HepG2 (cell line): ENCODE results near the gene AXIN1. TPM values are rescaled to one million over a fixed set of nuclear protein-coding genes. Genes with fewer than 3 reads are reported as not detected.

Source experiments
- ATAC-seq: fragments of 200-7000 bp; cut with Tn5 transposase; 3 replicates; pipeline ENCODE4 v1.9.1; 2020; ENCODE audit warnings: mild to moderate bottlenecking, moderate library complexity
- BruUV-seq: library from RNA; stranded (reverse); fragments of 400-500 nt; replicated peaks from 2 replicates; lab custom pipeline; 2021; lab: Mats Ljungman, UMichigan
- CTCF ChIA-PET: fragments of 300-600 bp; formaldehyde crosslinking; extraction: SDS; loops from one replicate; lab custom pipeline; 2021; ENCODE audit warnings: low total read pairs, inconsistent platforms, low intra/inter-chr PET ratio; lab: Yijun Ruan, JAX
- POLR2A ChIA-PET: fragments of 350-600 bp; sonication (Branson Sonifier 250); formaldehyde crosslinking; loops from one replicate; lab custom pipeline; 2020; ENCODE audit warnings: antibody characterized with exemption, inconsistent platforms; lab: Yijun Ruan, JAX
- DNase-seq: peaks from one replicate; pipeline ENCODE4 v3.0.0-alpha.2; 2015; ENCODE audit warnings: low spot score
- FAIRE-seq: peaks from 3 replicates; lab custom pipeline; 2011; peaks lifted over from hg19 to GRCh38; lab: Jason Lieb, UNC
- H2AFZ ChIP-seq: one replicate; pipeline ENCODE4 v1.6.1; 2011; ENCODE audit warnings: low read length, inconsistent platforms
- H3K27ac ChIP-seq: fragments of 300-600 bp; 3 replicates; pipeline ENCODE4 v1.8.0; 2011; ENCODE audit warnings: mixed run types, mild to moderate bottlenecking, mixed read lengths, low read length, inconsistent platforms; ENCODE audit not compliant: insufficient read depth; ENCODE audit errors: extremely low read length
- H3K27me3 ChIP-seq, 2 experiments: fragments of 200-600 bp in 1 of 2; 2 replicates in 1 of 2; 3 replicates in 1 of 2; pipeline versions ENCODE4 v1.6.0 to v1.8.0; 2011; ENCODE audit warnings: low read length in 2 of 2, mild to moderate bottlenecking in 2 of 2, moderate library complexity in 2 of 2, inconsistent platforms in 1 of 2; ENCODE audit not compliant: insufficient read depth in 2 of 2, control insufficient read depth in 1 of 2
- H3K36me3 ChIP-seq, 2 experiments: fragments of 200-600 bp in 1 of 2; replicated peaks in 1 of 2; 2 replicates in 1 of 2; 3 replicates in 1 of 2; pipeline versions ENCODE4 v1.5.1 to v1.8.0; 2011; ENCODE audit warnings: low read length in 2 of 2, inconsistent platforms in 1 of 2; ENCODE audit not compliant: insufficient read depth in 2 of 2, control insufficient read depth in 1 of 2
- H3K4me1 ChIP-seq: 2 replicates; pipeline ENCODE4 v1.5.1; 2012; ENCODE audit warnings: low read length, inconsistent platforms; ENCODE audit not compliant: insufficient read depth
- H3K4me2 ChIP-seq: 2 replicates; pipeline ENCODE4 v1.6.0; 2011; ENCODE audit warnings: low read depth, low read length, inconsistent platforms
- H3K4me3 ChIP-seq, 3 experiments: fragments of 200-600 bp in 1 of 3; sonication (generic), shearing (Covaris generic) in 1 of 3; replicated peaks in 1 of 3; 2 replicates each; pipeline ENCODE4 v1.5.1; 2011 to 2016; ENCODE audit warnings: low read length in 3 of 3, inconsistent platforms in 2 of 3, low read depth in 2 of 3, mild to moderate bottlenecking in 2 of 3, control low read depth in 1 of 3, mixed read lengths in 1 of 3; ENCODE audit not compliant: insufficient read depth in 1 of 3
- H3K79me2 ChIP-seq: one replicate; pipeline ENCODE4 v1.6.1; 2011; ENCODE audit warnings: low read length, inconsistent platforms; ENCODE audit not compliant: insufficient read depth
- H3K9ac ChIP-seq: 2 replicates; pipeline ENCODE4 v1.6.0; 2011; ENCODE audit warnings: mild to moderate bottlenecking, low read depth, low read length, inconsistent platforms; ENCODE audit not compliant: insufficient read depth
- H3K9me3 ChIP-seq: 2 replicates; pipeline ENCODE4 v1.5.1; 2012; ENCODE audit warnings: mild to moderate bottlenecking, low read length
- H4K20me1 ChIP-seq: 2 replicates; pipeline ENCODE4 v1.6.0; 2011; ENCODE audit warnings: inconsistent platforms, mild to moderate bottlenecking, low read length, moderate library complexity; ENCODE audit not compliant: insufficient read depth
- ATF3 ChIP-seq: sonication (generic); formaldehyde crosslinking; IDR thresholded peaks from 2 replicates; pipeline ENCODE4 v1.4.0; 2020; ENCODE audit warnings: missing genetic modification reagents
- BATF2 ChIP-seq: sonication (generic); formaldehyde crosslinking; IDR thresholded peaks from 2 replicates; pipeline ENCODE4 v1.8.0; 2022; ENCODE audit warnings: mild to moderate bottlenecking, missing genetic modification reagents, moderate library complexity
- CREB1 ChIP-seq, 2 experiments: fragments of 450-650 bp in 1 of 2; IDR thresholded peaks; 2 replicates each; pipeline ENCODE4 v1.6.1; 2016 to 2017; ENCODE audit warnings: control low read depth in 1 of 2, mild to moderate bottlenecking in 1 of 2, missing compliant biosample characterization in 1 of 2, missing genetic modification characterization in 1 of 2
- GLI4 ChIP-seq: sonication (generic); formaldehyde crosslinking; IDR thresholded peaks from 2 replicates; pipeline ENCODE4 v1.5.1; 2020; ENCODE audit warnings: missing genetic modification reagents, mild to moderate bottlenecking, moderate library complexity, borderline replicate concordance
- IKZF5 ChIP-seq: IDR thresholded peaks from 2 replicates; pipeline ENCODE4 v1.6.1; 2018; ENCODE audit warnings: missing genetic modification reagents, mild to moderate bottlenecking, missing compliant biosample characterization
- MAFG ChIP-seq: sonication (generic); formaldehyde crosslinking; IDR thresholded peaks from 2 replicates; pipeline ENCODE4 v1.5.1; 2020; ENCODE audit warnings: mild to moderate bottlenecking, missing genetic modification reagents
- MEIS1 ChIP-seq: sonication (generic); formaldehyde crosslinking; IDR thresholded peaks from 2 replicates; pipeline ENCODE4 v1.9.0; 2021; ENCODE audit warnings: mild to moderate bottlenecking, missing genetic modification reagents, moderate library complexity, borderline replicate concordance
- NFKBIZ ChIP-seq: IDR thresholded peaks from 2 replicates; pipeline ENCODE4 v1.6.1; 2018; ENCODE audit warnings: missing genetic modification reagents, missing compliant biosample characterization
- PRMT3 ChIP-seq: sonication (generic); formaldehyde crosslinking; IDR thresholded peaks from 2 replicates; pipeline ENCODE4 v1.8.1; 2022; ENCODE audit warnings: low read depth, mild to moderate bottlenecking, moderate library complexity, missing genetic modification reagents, borderline replicate concordance
- ZNF326 ChIP-seq: sonication (generic); formaldehyde crosslinking; IDR thresholded peaks from 2 replicates; pipeline ENCODE4 v1.4.0; 2020; ENCODE audit warnings: missing genetic modification reagents, borderline replicate concordance
- ZNF614 ChIP-seq: IDR thresholded peaks from 2 replicates; pipeline ENCODE4 v1.6.1; 2018; ENCODE audit warnings: missing biosample characterization, missing genetic modification reagents, inconsistent platforms, borderline replicate concordance
- ZNF674 ChIP-seq: sonication (generic); formaldehyde crosslinking; IDR thresholded peaks from 2 replicates; pipeline ENCODE4 v1.5.0; 2020; ENCODE audit warnings: low read depth, mild to moderate bottlenecking, missing genetic modification reagents
- ZNF746 ChIP-seq: sonication (generic); formaldehyde crosslinking; IDR thresholded peaks from 2 replicates; pipeline ENCODE4 v1.8.0; 2022; ENCODE audit warnings: mild to moderate bottlenecking, missing genetic modification reagents
- WGBS: methylation state at CpG from one replicate; pipeline ENCODE4 v1.1.6; 2017; ENCODE audit warnings: low lambda C conversion rate; 5-methylcytosine and 5-hydroxymethylcytosine counted together
- in situ Hi-C: cut with HindIII; loops from 2 replicates; pipeline ENCODE4 v1.10.0; 2017; ENCODE audit warnings: low pct_unique_long_range_greater_than_20kb; ENCODE audit not compliant: extremely low pct_ligation_motif_present
- intact Hi-C: fragments of 100-400 bp; cut with micrococcal nuclease; formaldehyde crosslinking; loops from one replicate; pipeline ENCODE4 v1.10.0; 2022; ENCODE audit not compliant: unreplicated experiment
- polyA plus RNA-seq, 8 experiments: library from polyadenylated mRNA; depleted of rRNA in 3 of 8; stranded (reverse) in 7 of 8; unstranded in 1 of 8; fragments of >200 nt; fragmentation: Illumina TruSeq in 4 of 8; extraction: Trizol in 4 of 8; gene quantifications; 2 replicates each; pipeline versions ENCODE4 v1.2.1 to v1.2.3, GENCODE V29; 2011 to 2016; ENCODE audit warnings: low read depth in 4 of 8, missing spikeins in 1 of 8, mixed read lengths in 1 of 8; ENCODE audit not compliant: insufficient read depth in 1 of 8
- total RNA-seq, 5 experiments: library from RNA; depleted of rRNA; stranded (reverse); fragments of >200 nt; fragmentation: Illumina TruSeq; extraction: Trizol; gene quantifications; 2 replicates each; pipeline ENCODE4 v1.2.3, GENCODE V29; 2016; ENCODE audit warnings: low read depth in 1 of 5

The AXIN1 gene
- total and polyA plus RNA-seq, 2 of the 13 experiments (the other 11 are each of a cell fraction or from before 2014, with no cell fraction given): 24.0 to 26.0 TPM

DNA sequence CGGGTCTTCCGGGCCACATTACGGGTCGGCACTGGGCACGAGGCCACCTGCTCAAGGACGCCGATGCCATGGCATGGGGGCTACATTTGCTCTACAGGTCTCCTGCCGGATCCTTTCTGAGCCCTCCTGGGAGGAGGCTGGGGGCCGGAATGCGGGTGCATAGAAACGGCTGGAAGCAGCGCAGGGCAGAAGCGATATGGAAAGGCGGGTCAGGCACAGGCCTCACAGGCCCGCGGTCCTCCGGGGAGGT, 28.4 kb downstream of the AXIN1 start:
- Histone ChIP-seq H3K79me2 (peaks cover 68% of the 10 kb centered on the region), H3K4me3 (no peak overlapping the region), H3K27me3 (no peaks in the 10 kb centered on the region), H3K9me3 (no peaks in the 10 kb centered on the region), H3K9ac (no peak overlapping the region), H3K4me1 (peaks cover 9% of the 10 kb centered on the region), H3K27ac (no peak overlapping the region), H3K36me3 (peaks cover 5 to 35% of the 10 kb centered on the region in 2 experiments; a peak in 4 of 5 replicates), H2AFZ (no peak overlapping the region), H3K4me2 (no peak overlapping the region), H4K20me1 (peaks cover 43% of the 10 kb centered on the region; the same call in 1 of the 2 replicates)
- FAIRE-seq: no peak
- WGBS: 98% methylated on average over 17 of the region's 17 CpGs
- TF ChIP-seq GLI4 (CRISPR knock-in tag) (no peak), ZNF674 (no peak), NFKBIZ (CRISPR knock-in tag) (no peak), MEIS1 (CRISPR knock-in tag) (no peak), MAFG (CRISPR knock-in tag) (no peak), PRMT3 (no peak), ATF3 (no peak), CREB1 (IDR thresholded peaks at IDR 0.05) (no peak), CREB1 (CRISPR knock-in tag; IDR thresholded peaks at IDR 0.05) (no peak)
- no peak for ATAC-seq
- intact Hi-C loops (no loop called here), in situ Hi-C loops (no loop called here)
- no TSS peak for BruUV-seq
- DNase-seq: no peak
- ChIA-PET POLR2A (no interaction called here), CTCF (no interaction called here)

GRCh38 chr16:322476-323143, 29.9 kb downstream of the AXIN1 start:
- Histone ChIP-seq H3K27me3 (no peaks in the 10 kb centered on the region), H3K9ac (no peak overlapping the region), H3K9me3 (no peaks in the 10 kb centered on the region), H3K36me3 (peaks cover 11 to 48% of the 10 kb centered on the region in 2 experiments; a peak in 4 of 5 replicates), H3K4me1 (peaks cover 5% of the 10 kb centered on the region), H2AFZ (no peak overlapping the region), H3K4me3 (no peak overlapping the region), H3K79me2 (peaks cover 71% of the 10 kb centered on the region), H3K27ac (no peak overlapping the region), H3K4me2 (no peak overlapping the region), H4K20me1 (peaks cover 45% of the 10 kb centered on the region; the same call in 1 of the 2 replicates)
- FAIRE-seq: no peak
- intact Hi-C loops: no loop called here
- ChIA-PET CTCF (no interaction called here), POLR2A (interaction anchor here (0.7 kb wide), 1 partner anchor 16 kb away, joined by 3 read pairs; no protein-coding TSS in a partner anchor)
- 92% methylated on average over 12 of the region's 13 CpGs for WGBS
- in situ Hi-C loops: no loop called here
- DNase-seq: no peak
- BruUV-seq: no TSS peak
- no peak for ATAC-seq
- TF ChIP-seq IKZF5 (no peak), ZNF326 (CRISPR knock-in tag) (no peak), ZNF614 (CRISPR knock-in tag) (no peak), ZNF746 (CRISPR knock-in tag) (no peak), BATF2 (CRISPR knock-in tag) (no peak)
